Thyroid gland (tissue), 4 donors: ENCODE measurements around the gene CDH24. TPM values are rescaled to one million over a fixed set of nuclear protein-coding genes. Genes with fewer than 3 reads are reported as not detected.

Experiments
- DNase-seq, 2 donors: peaks; one replicate each; pipeline ENCODE4 v3.0.0-alpha.2; 2019
- H3K27ac ChIP-seq, 3 donors: fragments of 200-600 bp; sonication (generic); 1 replicate in 2 of 3; 2 replicates in 1 of 3; pipeline ENCODE4 v1.5.1; 2016 to 2019; ENCODE audit warnings: mild to moderate bottlenecking in 1 of 3, moderate library complexity in 1 of 3
- H3K27me3 ChIP-seq: fragments of 200-600 bp; sonication (generic); one replicate; pipeline ENCODE4 v1.5.1; 2019
- H3K36me3 ChIP-seq, 2 donors: fragments of 200-600 bp; sonication (generic); one replicate each; pipeline ENCODE4 v1.5.1; 2016 to 2019
- H3K4me1 ChIP-seq, 2 donors: fragments of 200-600 bp; sonication (generic); one replicate each; pipeline ENCODE4 v1.5.1; 2017 to 2019
- H3K4me3 ChIP-seq, 3 donors: fragments of 200-600 bp; sonication (generic); replicated peaks in 1 of 3; 1 replicate in 2 of 3; 2 replicates in 1 of 3; pipeline ENCODE4 v1.5.1; 2016; ENCODE audit warnings: mild to moderate bottlenecking in 1 of 3
- H3K9me3 ChIP-seq: fragments of 200-600 bp; sonication (generic); one replicate; pipeline ENCODE4 v1.5.1; 2017
- POLR2A ChIP-seq, 2 donors: fragments of 450-650 bp; IDR thresholded peaks; one replicate each; pipeline ENCODE4 v1.6.1; 2017; ENCODE audit warnings: antibody characterized with exemption in 2 of 2, mild to moderate bottlenecking in 2 of 2, moderate library complexity in 1 of 2
- WGBS, 2 donors: methylation state at CpG; one replicate each; pipeline ENCODE4 v1.1.5; 2017; 5-methylcytosine and 5-hydroxymethylcytosine counted together
- intact Hi-C: fragments of 100-400 bp; cut with DNase I; formaldehyde crosslinking; loops from one replicate; pipeline ENCODE4 v1.15.1; 2023
- total RNA-seq, 4 donors: library from RNA; depleted of rRNA; stranded (reverse); fragments of >200 nt; gene quantifications; one replicate each; pipeline ENCODE4 v1.2.3, GENCODE V29; 2016
- TF ChIP-seq, protein P1 (sequence below), 6 experiments: fragments of 200-600 bp in 3 of 6; fragments of 450-650 bp in 3 of 6; sonication (generic) in 3 of 6; IDR thresholded peaks; one replicate each; pipeline ENCODE4 v1.5.1; 2016 to 2019; ENCODE audit warnings: antibody characterized with exemption in 6 of 6, mild to moderate bottlenecking in 2 of 6, inconsistent platforms in 1 of 6, moderate library complexity in 1 of 6

Gene CDH24
- total RNA-seq, 4 donors from 2014 or later, result 2.9 to 7.8 (median 5.6) TPM

DNA sequence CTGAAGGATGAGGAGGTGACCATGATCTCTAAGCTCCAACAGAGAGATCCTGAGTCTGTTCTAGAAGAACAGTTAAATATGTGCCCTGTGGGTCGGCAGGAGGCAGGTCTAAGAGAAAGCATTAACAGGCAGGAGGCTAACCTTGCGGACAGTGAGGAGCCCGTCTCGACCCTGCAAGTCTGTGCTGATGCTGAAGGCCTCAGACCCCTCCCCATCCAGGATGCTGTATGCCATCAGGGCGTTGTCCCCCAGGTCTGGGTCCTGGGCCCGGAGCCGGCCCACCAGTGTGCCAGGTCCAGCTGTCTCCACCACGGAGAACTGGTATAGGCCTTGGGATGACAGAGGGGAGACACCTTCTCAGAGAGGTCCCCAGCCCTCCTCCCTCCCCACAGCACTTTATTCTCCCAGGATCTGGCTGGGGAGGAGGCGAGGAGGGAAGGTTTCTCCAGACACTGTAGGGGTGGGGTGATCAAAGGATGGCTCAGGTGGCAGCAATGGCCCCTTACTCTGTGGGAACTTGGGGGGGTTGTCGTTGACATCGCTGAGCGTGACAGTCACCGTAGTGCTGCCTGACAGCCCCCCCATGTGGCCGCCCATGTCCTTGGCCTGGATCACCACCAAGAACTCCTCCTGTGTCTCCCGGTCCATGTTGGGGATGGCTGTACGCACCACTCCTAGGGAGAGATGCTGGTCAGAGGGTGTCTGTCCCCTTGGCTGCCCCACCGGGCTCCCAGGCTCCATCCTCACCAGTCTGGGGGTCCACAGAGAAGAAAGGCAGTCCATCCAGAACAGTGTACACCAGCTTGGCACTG is 3.1 kb downstream of the CDH24 start:
- TF ChIP-seq, protein P1, sequence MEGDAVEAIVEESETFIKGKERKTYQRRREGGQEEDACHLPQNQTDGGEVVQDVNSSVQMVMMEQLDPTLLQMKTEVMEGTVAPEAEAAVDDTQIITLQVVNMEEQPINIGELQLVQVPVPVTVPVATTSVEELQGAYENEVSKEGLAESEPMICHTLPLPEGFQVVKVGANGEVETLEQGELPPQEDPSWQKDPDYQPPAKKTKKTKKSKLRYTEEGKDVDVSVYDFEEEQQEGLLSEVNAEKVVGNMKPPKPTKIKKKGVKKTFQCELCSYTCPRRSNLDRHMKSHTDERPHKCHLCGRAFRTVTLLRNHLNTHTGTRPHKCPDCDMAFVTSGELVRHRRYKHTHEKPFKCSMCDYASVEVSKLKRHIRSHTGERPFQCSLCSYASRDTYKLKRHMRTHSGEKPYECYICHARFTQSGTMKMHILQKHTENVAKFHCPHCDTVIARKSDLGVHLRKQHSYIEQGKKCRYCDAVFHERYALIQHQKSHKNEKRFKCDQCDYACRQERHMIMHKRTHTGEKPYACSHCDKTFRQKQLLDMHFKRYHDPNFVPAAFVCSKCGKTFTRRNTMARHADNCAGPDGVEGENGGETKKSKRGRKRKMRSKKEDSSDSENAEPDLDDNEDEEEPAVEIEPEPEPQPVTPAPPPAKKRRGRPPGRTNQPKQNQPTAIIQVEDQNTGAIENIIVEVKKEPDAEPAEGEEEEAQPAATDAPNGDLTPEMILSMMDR (IDR thresholded peaks at IDR 0.05), result no peak
- TF ChIP-seq POLR2A (IDR thresholded peaks at IDR 0.05), result no peak
- WGBS, 2 donors, result 75 to 79% methylated on average over 7 to 15 of the region's 17 CpGs
- Histone ChIP-seq H3K4me3 (no peak overlapping the region), H3K9me3 (no peaks in the 10 kb centered on the region), H3K4me1 (peaks cover 0 to 15% of the 10 kb centered on the region in 2 donors), H3K27me3 (no peaks in the 10 kb centered on the region), H3K27ac (no peak overlapping the region), H3K36me3 (peaks cover 4 to 7% of the 10 kb centered on the region in 2 donors)
- DNase-seq, result no peak
- intact Hi-C loops, result no loop called here

DNA sequence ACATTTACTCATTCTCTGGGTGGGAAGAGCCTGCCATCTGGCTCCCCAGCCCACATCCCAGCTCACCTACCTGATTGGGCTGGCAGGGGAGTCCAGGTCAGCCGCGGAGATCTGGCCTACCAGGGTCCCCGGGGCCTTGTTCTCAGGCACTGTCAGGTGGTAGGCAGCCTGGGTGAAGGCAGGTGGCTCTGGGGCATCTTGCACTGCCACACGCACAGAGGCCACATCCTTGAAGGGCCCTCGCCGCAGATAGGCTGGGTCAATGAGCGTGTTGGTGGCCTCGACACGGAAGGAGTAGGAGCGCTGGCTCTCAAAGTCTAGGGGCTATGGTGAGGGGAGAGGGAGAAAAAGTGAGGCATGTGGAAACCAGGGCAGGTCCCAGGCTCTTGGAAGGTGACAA is 3.9 kb downstream of the CDH24 start:
- H3K27me3 ChIP-seq, result no peaks in the 10 kb centered on the region
- intact Hi-C loops, result no loop called here
- no peak for DNase-seq
- no peak overlapping the region for H3K27ac ChIP-seq
- WGBS, 2 donors, result 99 to 100% methylated on average over 7 to 9 of the region's 10 CpGs
- no peaks in the 10 kb centered on the region for H3K9me3 ChIP-seq
- no peak overlapping the region for H3K4me3 ChIP-seq
- H3K4me1 ChIP-seq, result peaks cover 0 to 15% of the 10 kb centered on the region in 2 donors
- TF ChIP-seq POLR2A (IDR thresholded peaks at IDR 0.05), result no peak
- TF ChIP-seq, protein P1 (IDR thresholded peaks at IDR 0.05), result no peak
- no peaks in the 10 kb centered on the region for H3K36me3 ChIP-seq

DNA sequence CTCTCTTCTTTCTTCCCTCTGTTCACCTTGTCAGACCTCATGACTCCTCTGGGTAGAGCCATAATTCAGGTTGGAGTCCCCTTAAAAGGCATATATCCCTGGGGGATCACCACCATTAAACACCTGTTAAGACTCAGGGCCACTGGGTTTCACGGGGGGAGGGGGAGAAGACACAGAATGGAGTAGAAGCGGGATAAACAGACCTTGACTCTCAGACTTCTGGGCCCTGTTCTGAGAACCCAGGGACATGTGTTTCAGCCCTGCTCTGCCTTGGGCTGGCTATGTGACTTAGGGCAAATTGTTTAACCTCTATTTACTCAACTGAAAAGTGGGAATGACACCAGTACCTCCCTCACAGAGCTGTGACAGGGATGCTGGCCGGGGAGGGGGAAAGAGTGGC is 4.6 kb downstream of the CDH24 start:
- Histone ChIP-seq H3K27me3 (no peaks in the 10 kb centered on the region), H3K4me1 (peaks cover 0 to 12% of the 10 kb centered on the region in 2 donors), H3K4me3 (no peak overlapping the region), H3K36me3 (no peaks in the 10 kb centered on the region), H3K27ac (no peak overlapping the region), H3K9me3 (no peaks in the 10 kb centered on the region)
- WGBS, 2 donors, result 73 to 92% methylated on average over 3 of the region's 3 CpGs
- DNase-seq, result no peak
- intact Hi-C loops, result no loop called here
- TF ChIP-seq, protein P1 (IDR thresholded peaks at IDR 0.05), result no peak
- no peak for TF ChIP-seq POLR2A (IDR thresholded peaks at IDR 0.05)

DNA sequence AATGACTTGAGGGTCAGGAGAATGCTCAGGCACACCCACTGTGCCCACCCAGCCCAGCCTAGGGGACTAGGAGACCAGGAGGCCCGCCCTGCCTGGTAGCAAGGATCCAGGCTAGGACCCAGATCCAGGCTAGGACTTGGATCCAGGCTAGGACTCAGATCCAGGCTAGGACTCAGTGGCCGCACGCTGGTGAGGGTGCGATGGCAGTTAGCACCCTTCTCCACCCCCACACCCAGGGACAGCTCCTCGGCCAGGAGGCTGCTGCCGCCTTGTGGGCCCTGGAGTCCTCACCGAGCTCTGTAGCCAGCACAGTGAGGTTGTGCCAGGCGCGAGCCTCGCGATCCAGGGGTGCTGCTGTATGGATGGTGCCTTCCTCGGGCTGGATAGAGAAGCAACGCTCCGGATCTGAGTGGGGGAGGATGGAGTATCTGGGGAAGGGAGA is 5.1 kb downstream of the CDH24 start:
- Histone ChIP-seq H3K9me3 (no peaks in the 10 kb centered on the region), H3K4me1 (peaks cover 0 to 12% of the 10 kb centered on the region in 2 donors), H3K27ac (no peak overlapping the region), H3K36me3 (no peaks in the 10 kb centered on the region), H3K27me3 (no peaks in the 10 kb centered on the region), H3K4me3 (no peak overlapping the region)
- TF ChIP-seq, protein P1 (IDR thresholded peaks at IDR 0.05), result no peak
- no peak for TF ChIP-seq POLR2A (IDR thresholded peaks at IDR 0.05)
- intact Hi-C loops, result no loop called here
- DNase-seq, result no peak
- 70% methylated on average over 10 to 13 of the region's 14 CpGs for WGBS, 2 donors
